VCaP (cell line): Measurements from ENCODE around the gene NCKAP5.

Source experiments
- H3K27ac ChIP-seq: fragments of 450-650 bp; 2 replicates; pipeline ENCODE4 v1.5.1; 2017
- CTCF ChIP-seq: fragments of 450-650 bp; conservative IDR thresholded peaks from 2 replicates; pipeline ENCODE4 v1.5.1; 2017; ENCODE audit warnings: mild to moderate bottlenecking, moderate library complexity

Gene NCKAP5

GRCh38 chr2:133562558-133562957 lies 5.7 kb downstream of the NCKAP5 start:
- no peak overlapping the region for H3K27ac ChIP-seq
- TF ChIP-seq CTCF: no peak

DNA sequence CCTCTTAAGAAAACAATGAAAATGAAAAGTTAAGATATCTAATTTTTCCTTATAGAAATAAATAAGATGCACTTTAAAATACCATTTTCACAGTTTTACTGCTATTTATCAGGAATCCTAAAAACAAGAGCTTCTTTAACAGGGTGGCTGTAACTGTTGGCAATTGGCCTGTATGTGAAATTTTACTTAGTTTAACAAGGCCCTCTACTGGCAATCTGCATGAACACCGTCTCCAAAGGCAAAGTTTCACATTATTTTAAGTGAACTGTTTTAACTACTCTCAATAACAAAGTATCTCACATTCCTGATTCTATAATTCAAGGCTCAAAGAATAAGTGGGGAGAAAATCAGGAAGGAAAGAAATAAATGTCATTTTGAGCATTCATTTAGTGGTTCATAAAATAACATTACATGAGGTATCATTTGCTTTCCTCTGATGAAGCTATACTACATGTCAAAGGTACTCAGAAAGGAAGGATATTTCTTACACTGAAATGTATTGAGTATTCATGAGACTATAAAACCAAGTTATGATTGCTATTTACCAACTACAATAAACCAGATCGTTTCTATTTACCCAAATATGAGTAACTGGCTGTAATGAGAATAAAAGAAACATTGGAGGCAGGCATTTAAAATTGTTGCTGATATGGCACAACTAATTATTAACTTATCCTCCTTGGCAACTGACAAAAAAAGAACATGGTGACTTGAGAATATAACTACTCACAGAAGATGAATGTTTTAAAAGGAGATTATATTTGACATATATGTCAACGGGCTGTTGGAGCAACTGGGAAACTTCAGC lies 7.0 kb downstream of the NCKAP5 start:
- peak overlapping the region; percentile 15; the same call in 1 of the 2 replicates for H3K27ac ChIP-seq
- peak; percentile 80 for TF ChIP-seq CTCF

DNA sequence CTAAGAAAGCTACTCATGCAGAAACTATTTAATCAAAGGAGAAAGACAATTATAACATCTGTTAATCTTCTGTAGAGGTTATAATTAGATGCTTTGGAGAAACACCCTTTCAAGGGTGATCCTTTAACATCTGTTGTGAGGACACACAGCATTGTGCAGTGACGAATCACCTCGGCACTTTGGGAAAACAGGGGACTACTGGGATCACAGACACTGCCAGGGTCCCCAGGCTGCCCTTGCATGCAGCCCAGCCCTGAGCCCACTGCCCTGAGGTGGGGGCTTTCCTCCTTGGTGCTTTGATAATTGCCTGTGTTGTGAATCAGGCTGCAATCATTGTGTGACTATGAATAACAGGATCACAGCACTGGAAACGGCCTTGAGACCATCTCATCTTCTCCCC lies 10.6 kb downstream of the NCKAP5 start:
- no peak overlapping the region for H3K27ac ChIP-seq
- TF ChIP-seq CTCF: no peak

GRCh38 chr2:133553838-133554408 lies 14.3 kb downstream of the NCKAP5 start:
- no peak overlapping the region for H3K27ac ChIP-seq
- TF ChIP-seq CTCF: no peak

DNA sequence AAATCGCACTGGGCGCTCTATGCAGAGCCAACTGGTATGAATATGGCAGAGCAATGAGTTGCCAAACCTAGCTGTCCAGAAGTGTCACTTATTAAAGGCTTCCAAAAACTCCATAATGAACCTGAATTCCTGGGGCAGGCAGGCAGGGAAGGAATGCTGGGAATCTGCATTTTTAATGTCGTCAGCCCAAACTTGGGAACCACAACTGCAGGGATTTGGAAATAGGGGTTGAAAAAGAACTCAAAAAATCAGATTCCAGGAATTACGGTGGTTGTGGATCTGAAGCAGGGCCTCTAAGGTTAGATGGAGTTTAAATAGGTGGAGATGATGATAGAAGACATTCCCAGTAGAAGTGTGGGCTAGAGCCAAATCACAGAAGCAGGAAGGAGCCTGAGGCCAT lies 15.0 kb downstream of the NCKAP5 start:
- TF ChIP-seq CTCF: no peak
- H3K27ac ChIP-seq: no peak overlapping the region

DNA sequence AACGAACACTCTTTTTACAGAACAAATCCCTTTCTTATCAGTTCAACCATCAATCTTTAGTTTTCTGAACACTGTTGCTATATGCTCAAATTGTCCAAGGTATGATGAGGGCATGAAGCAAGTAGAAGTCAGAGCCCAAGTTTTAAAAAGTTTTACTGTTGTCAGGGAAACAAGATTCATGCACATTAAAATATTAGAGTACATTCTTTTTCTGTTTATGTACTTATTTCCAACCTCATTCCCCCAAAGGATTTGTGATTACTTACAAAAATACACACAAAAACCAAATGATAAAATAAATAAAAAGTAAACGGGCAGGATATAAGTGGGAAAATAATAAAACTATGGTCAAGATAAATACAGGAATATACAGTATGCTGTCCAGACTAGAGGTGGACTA lies 15.4 kb downstream of the NCKAP5 start:
- TF ChIP-seq CTCF: no peak
- H3K27ac ChIP-seq: no peak overlapping the region

DNA sequence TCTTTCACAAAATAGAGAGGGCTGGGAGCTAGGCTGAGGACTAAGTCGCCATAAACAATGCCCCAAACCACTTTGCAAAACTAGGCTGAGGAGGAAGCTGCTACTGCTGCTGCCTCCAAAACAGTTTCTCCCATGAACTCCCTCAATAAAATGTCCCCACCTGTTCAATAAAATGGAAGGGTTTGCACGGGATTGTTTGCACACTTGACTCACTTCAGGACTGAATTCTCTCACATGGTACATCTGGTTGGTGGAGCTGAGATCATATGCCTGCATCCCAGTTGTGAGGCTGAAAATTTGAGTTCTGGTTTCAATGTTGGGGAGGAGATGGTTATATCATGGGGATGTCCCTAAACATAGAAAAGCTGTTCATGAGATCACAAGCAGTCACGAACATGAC lies 26.5 kb downstream of the NCKAP5 start:
- no peak overlapping the region for H3K27ac ChIP-seq
- no peak for TF ChIP-seq CTCF
